Measurements from ENCODE around the gene JAGN1. TPM values are rescaled to one million over a fixed set of nuclear protein-coding genes. Genes with fewer than 3 reads are reported as not detected.

Gene JAGN1
- total RNA-seq, 1 experiment from 2014 or later = 19.9 TPM

GRCh38 chr3:9843715-9844438 lies 46.5 kb upstream of the JAGN1 start, which contains the start of gene RPUSD3:
TSS of gene RPUSD3 (minus strand) at chr3:9844008. CDS start at chr3:9843990, 18 bp downstream.
- in situ Hi-C loops (cut with HindIII; ENCODE audit: low pct_unique_long_range_greater_than_20kb, low sequenced_read_pairs) (no loop called here), intact Hi-C loops (cut with micrococcal nuclease; ENCODE audit: unreplicated experiment) (loop anchor here (10.0 kb wide), 1 partner anchor 81 kb away; no protein-coding TSS in a partner anchor)
- TF ChIP-seq, protein P1, sequence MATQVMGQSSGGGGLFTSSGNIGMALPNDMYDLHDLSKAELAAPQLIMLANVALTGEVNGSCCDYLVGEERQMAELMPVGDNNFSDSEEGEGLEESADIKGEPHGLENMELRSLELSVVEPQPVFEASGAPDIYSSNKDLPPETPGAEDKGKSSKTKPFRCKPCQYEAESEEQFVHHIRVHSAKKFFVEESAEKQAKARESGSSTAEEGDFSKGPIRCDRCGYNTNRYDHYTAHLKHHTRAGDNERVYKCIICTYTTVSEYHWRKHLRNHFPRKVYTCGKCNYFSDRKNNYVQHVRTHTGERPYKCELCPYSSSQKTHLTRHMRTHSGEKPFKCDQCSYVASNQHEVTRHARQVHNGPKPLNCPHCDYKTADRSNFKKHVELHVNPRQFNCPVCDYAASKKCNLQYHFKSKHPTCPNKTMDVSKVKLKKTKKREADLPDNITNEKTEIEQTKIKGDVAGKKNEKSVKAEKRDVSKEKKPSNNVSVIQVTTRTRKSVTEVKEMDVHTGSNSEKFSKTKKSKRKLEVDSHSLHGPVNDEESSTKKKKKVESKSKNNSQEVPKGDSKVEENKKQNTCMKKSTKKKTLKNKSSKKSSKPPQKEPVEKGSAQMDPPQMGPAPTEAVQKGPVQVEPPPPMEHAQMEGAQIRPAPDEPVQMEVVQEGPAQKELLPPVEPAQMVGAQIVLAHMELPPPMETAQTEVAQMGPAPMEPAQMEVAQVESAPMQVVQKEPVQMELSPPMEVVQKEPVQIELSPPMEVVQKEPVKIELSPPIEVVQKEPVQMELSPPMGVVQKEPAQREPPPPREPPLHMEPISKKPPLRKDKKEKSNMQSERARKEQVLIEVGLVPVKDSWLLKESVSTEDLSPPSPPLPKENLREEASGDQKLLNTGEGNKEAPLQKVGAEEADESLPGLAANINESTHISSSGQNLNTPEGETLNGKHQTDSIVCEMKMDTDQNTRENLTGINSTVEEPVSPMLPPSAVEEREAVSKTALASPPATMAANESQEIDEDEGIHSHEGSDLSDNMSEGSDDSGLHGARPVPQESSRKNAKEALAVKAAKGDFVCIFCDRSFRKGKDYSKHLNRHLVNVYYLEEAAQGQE (IDR thresholded peaks at IDR 0.05; ENCODE audit: insufficient read depth in 1 of 2, low read depth in 2 of 2, low read length in 1 of 2) = no peak
- TF ChIP-seq SIN3A (IDR thresholded peaks at IDR 0.05; ENCODE audit: borderline replicate concordance, insufficient read depth, low read depth, low read length) (no peak), POLR2AphosphoS5 (IDR thresholded peaks at IDR 0.05; ENCODE audit: low read depth, low read length) (peak; percentile 50; the same call in 1 of the 2 replicates)
- no TSS peak for BruUV-seq (replicated peaks)
- Histone ChIP-seq H3K27ac (ENCODE audit: low read length) (peak within 1 kb of the TSS; percentile 87), H3K4me3 (ENCODE audit: low read depth in 2 of 2, low read length in 2 of 2) (peak within 1 kb of the TSS; percentile 68 to 81), H3K36me3 (ENCODE audit: control insufficient read depth, insufficient read depth, low read length) (no peaks in the 10 kb centered on the region; the same call in 1 of the 2 replicates), H3K27me3 (ENCODE audit: control insufficient read depth, insufficient read depth, low read length) (no peaks in the 10 kb centered on the region), H3K9me3 (ENCODE audit: control insufficient read depth, insufficient read depth, low read depth, low read length) (no peaks in the 10 kb centered on the region), H3K4me1 (ENCODE audit: control insufficient read depth, insufficient read depth, low read length) (no peaks in the 10 kb centered on the region)
- DNase-seq (ENCODE audit: low read depth, low spot score) = peak; percentile 69
- POLR2A ChIA-PET = no interaction called here
- peak; percentile 99 for ATAC-seq
- CTCF ChIA-PET = interaction anchor here (0.6 to 1.5 kb wide), 2 partner anchors 89 to 102 kb away, joined by 6 to 7 read pairs; no protein-coding TSS in a partner anchor

DNA sequence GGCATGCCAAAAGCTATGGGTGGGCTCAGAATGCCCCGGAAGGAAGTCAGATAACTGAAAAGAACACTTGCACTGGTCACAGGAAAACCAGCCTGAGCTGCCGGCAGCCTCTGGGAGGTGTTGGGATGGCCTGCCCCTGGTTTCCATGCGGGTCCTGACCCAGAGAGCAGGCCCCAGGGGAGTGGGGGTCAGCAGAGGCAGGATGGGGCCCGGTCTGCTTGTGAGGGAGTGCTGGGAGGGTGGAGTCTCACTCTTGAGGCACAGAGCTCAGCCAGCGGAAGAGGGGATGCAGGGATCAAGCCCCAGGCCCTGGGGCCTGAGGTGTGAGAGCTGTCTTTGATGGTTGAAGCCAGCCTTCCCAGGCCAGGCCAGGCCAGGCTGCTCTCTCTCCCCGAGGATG lies 44.2 kb upstream of the JAGN1 start:
- CTCF ChIA-PET = no interaction called here
- no peak for ATAC-seq
- in situ Hi-C loops (cut with HindIII; ENCODE audit: low pct_unique_long_range_greater_than_20kb, low sequenced_read_pairs) = no loop called here
- intact Hi-C loops (cut with micrococcal nuclease; ENCODE audit: unreplicated experiment) = loop anchor here (10.0 kb wide), 1 partner anchor 79 kb away; no protein-coding TSS in a partner anchor
- no TSS peak for BruUV-seq (replicated peaks)
- Histone ChIP-seq H3K27me3 (ENCODE audit: control insufficient read depth, insufficient read depth, low read length) (no peaks in the 10 kb centered on the region), H3K27ac (ENCODE audit: low read length) (no peak overlapping the region), H3K4me3 (ENCODE audit: low read depth in 2 of 2, low read length in 2 of 2) (no peak overlapping the region), H3K9me3 (ENCODE audit: control insufficient read depth, insufficient read depth, low read depth, low read length) (no peaks in the 10 kb centered on the region), H3K4me1 (ENCODE audit: control insufficient read depth, insufficient read depth, low read length) (no peaks in the 10 kb centered on the region), H3K36me3 (ENCODE audit: control insufficient read depth, insufficient read depth, low read length) (no peaks in the 10 kb centered on the region; the same call in 1 of the 2 replicates)
- DNase-seq (ENCODE audit: low read depth, low spot score) = no peak
- POLR2A ChIA-PET = interaction anchor here (0.6 kb wide), 1 partner anchor 9 kb away, joined by 3 read pairs; no protein-coding TSS in a partner anchor
- no peak for TF ChIP-seq POLR2AphosphoS5 (IDR thresholded peaks at IDR 0.05; ENCODE audit: low read depth, low read length)
- TF ChIP-seq, protein P1 (IDR thresholded peaks at IDR 0.05; ENCODE audit: insufficient read depth in 1 of 2, low read depth in 2 of 2, low read length in 1 of 2) = no peak
- TF ChIP-seq, protein P2, sequence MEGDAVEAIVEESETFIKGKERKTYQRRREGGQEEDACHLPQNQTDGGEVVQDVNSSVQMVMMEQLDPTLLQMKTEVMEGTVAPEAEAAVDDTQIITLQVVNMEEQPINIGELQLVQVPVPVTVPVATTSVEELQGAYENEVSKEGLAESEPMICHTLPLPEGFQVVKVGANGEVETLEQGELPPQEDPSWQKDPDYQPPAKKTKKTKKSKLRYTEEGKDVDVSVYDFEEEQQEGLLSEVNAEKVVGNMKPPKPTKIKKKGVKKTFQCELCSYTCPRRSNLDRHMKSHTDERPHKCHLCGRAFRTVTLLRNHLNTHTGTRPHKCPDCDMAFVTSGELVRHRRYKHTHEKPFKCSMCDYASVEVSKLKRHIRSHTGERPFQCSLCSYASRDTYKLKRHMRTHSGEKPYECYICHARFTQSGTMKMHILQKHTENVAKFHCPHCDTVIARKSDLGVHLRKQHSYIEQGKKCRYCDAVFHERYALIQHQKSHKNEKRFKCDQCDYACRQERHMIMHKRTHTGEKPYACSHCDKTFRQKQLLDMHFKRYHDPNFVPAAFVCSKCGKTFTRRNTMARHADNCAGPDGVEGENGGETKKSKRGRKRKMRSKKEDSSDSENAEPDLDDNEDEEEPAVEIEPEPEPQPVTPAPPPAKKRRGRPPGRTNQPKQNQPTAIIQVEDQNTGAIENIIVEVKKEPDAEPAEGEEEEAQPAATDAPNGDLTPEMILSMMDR (IDR thresholded peaks at IDR 0.05) = no peak
- TF ChIP-seq TCF7L2 (IDR thresholded peaks at IDR 0.05; ENCODE audit: low read depth, low read length) = no peak
- no peak for TF ChIP-seq SIN3A (IDR thresholded peaks at IDR 0.05; ENCODE audit: borderline replicate concordance, insufficient read depth, low read depth, low read length)
